Stimulated activated naive CD4-positive, alpha-beta T cell (primary cell): ENCODE measurements around the gene JMJD6.
A peak's percentile ranks its signal among the peaks of the same experiment; 100 is the strongest.
"Not testable (repeated sequence)": the region's sequence is repeated elsewhere in the genome, so short reads cannot be mapped to it uniquely, and the experiment has no call there.

ENCODE experiments used
- DNase-seq, 6 experiments: peaks; one replicate each; lab custom pipeline; 2025; lab: John Stamatoyannopoulos, UW

JMJD6 gene

DNA sequence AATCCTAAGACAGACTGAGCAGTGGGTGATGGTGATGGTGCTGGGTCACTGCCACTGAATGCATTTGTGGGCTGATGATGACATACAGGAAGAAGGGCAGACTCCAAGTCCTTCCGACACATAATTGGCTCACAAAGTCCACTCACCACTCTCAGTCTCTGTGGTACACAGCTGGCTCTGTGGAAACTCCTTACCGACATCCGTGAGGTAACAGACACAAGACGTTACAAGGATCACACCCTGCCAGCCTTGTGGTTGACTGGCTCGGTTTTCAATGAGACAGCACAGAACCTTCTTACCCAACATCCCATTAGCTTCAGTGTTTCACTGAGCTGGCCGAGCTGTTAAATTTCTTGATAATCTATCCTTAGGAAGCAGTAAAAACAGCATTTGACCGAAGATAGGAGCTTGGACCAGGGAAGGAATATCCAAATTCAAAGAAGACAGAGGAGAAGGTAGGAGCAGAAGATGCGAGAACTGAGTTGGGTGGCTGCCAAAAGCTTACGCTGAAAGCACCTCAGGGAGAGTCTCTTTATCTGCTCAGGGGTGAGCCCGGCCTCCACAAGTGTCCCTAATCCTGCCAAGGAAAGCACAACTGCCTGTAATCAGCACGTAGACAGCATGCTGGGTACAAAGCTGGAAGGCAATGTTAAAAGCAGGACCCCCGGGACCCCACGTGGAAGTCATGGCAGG, 10.1 kb downstream of the JMJD6 start:
- peak in 2 of 6 experiments; percentile 22 to 32 for DNase-seq

DNA sequence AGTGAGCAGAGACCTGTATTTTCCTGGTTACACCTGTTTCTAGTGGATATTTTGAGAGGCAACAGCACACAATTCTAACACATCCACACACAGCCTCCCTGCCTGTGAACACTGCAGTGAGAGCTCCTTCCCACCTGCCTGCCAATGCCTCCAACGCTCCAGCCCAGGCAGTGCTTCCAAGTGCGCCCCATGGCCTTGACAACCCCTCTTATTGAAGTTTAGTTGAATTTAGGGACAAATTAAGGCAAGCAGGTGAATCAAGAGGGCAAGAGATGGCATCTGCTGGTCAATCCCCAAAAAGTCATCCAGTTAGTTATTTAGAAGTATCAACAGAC, 10.9 kb downstream of the JMJD6 start:
- no peak for DNase-seq

DNA sequence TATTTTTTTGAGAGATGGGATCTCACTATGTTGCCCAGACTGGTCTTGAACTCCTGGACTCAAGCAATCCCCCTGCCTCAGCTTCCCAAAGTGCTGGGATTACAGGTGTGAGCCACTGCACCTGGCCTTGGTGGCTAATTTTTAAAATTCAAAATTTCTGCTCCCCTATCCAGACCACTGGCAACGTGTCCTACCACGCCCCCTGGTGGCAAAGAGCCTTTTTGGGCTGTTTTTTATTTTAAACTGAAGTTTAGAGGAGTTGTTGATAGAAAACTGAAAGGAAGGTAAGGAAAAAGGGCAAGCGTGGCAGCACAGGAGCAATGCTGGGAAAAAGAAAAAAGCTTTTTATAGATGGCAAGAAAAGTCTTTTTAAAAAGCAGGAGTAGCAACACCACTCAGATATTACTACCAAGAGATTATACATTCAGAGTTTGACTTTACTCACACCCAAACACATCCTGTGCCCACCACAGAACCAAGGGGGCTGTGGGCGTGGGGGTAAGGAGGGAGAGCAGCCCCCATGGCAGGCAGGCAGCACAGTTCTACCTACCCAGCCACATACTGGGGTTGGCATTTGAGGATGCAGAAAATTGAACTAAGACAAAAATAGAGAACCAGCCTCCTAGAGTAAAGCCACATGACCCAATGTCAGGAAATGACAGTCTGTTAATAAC, 11.4 kb downstream of the JMJD6 start:
- DNase-seq: peak; percentile 29 to 78 (median 66)

DNA sequence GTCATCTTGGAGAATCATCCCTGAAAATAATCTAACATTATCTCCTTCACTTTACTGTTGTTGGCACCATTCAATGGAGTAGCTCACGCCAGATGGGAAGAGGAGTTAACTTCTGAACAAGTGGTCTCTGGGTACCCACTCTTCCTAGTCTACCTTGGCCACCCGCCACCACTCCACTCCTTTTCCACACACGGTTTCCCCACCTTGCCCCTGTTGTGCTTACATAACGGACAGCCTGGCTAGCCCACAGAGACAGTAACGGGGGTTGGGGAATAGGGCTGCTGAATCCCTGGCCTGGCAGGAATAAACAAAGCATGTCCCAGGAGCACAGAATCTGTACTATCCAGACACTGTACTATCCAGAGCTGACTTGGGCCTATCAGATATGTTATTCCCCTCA, 12.1 kb downstream of the JMJD6 start:
- DNase-seq: no peak

DNA sequence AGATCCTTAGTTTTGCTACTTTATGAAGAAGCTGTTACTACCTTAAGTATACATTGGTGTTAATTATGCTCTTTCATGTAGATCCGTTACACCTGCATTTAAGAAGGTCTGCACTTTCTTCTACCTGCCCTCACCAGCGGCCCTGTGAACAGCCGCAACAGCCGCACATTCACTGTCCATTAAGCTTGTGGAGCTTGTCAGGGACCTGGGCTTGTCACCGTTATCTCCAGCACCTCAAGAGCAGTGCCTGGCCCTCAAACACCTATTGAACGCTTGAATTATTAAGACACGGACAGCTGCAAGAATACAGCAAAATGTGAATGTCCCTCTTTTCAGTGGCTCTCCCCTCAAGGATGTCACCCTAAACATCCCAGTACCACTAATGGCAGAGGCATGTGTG, 12.6 kb downstream of the JMJD6 start:
- DNase-seq: no peak

DNA sequence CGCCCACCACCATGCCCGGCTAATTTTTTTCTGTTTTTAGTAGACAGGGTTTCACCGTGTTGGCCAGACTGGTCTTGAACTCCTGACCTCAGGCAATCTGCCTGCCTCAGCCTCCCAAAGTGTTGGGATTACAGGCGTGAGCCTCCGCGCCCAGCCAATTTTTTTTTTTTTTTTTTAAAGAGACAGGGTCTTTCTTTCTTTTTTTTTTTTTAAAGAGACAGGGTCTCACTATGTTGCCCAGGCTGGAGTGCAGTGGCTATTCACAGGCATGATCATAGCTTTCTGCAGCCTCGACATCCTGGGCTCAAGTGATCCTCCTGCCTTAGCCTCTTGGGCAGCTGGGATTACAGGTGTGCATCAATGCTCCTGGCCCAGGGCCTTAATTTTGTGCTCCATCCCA, 14.1 kb downstream of the JMJD6 start:
- DNase-seq: not testable (repeated sequence)

DNA sequence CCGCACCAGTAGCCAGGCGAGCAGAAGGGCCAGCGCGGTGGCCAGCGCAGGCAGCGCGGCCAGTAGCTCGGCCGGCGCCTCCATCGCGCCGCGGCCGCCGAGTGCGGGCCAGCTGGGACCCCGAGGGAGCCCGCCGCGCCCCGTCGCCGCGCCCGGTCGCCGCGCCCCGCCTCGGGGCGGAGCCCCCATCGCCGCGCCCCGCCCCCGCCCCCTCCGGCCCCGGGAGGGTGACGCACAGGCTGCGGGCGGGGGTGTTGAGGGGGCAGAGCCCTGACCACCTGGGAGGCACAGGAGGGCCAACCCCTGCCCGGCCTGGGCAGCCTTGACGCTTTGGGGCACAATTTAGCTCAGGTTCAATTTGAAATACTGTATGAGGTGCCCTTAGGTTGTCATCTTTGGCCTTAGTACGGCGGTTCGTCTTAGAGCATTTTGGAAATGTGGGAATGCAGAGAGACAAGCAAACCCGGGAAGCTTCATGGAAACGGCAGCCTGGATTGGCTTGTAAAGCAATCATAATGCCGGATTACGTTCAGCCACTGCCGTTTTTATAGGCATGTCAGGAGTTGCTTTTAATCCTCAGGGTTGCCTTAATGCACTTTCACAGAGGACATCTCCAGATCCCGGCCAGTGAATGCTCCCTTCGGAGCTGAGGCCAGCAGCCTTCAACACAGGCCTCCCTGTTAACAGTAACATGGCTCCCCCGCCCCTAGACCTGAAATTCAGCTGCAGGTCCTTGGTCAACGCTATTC, 15.4 kb downstream of the JMJD6 start, which contains the start of gene MXRA7:
Gene MXRA7 (minus strand): TSS at position 103 of the 749 bp plus-strand sequence. CDS start 19 bp downstream, at position 84.
- peak in 5 of 6 experiments; percentile 11 to 48 (median 31) for DNase-seq

DNA sequence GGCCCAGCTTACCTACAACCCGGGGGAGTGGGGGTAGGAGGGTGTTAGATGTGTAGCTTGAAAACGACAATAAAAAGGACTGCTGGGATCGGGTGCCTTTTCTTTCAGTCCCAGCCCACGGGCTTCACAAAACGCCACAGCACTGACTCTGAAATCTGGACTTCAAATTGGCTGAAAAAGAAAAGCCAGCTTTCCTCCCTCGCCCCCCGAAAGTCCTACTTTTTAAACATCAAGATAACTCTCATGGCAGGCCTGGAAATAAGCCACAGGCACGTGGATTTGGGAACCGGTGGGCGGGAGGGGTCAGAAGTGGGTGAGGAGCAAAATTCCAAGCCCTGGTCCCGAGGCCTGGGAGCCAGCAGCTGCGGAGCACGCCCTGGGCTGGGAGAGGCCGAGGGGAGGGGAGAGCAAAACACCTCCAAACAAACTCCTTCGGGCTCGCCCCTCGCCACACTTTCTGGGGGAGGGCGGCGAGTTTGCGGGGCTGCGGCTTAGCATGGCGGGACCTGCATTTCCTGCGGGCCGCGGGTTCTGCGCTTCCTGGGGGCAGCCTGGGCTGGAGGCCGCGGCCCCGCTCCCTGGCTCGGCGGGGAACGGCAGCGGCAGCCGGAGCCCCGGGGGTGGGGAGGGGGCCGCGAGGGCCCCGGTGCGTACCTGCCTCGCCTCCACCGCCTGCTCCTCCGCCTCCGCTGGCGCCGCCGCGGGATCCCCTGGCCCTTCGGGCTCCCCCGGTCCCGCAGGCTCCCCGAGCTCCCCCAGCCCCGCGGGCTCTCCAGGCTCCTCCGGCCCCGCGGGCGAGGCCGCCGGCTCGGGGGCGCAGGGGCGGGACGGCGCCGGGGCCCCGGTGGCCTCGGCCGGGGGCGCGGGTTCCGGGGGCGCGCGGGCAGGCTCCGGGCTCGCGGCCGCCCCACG, 16.2 kb downstream of the JMJD6 start:
- not testable (repeated sequence) for DNase-seq

DNA sequence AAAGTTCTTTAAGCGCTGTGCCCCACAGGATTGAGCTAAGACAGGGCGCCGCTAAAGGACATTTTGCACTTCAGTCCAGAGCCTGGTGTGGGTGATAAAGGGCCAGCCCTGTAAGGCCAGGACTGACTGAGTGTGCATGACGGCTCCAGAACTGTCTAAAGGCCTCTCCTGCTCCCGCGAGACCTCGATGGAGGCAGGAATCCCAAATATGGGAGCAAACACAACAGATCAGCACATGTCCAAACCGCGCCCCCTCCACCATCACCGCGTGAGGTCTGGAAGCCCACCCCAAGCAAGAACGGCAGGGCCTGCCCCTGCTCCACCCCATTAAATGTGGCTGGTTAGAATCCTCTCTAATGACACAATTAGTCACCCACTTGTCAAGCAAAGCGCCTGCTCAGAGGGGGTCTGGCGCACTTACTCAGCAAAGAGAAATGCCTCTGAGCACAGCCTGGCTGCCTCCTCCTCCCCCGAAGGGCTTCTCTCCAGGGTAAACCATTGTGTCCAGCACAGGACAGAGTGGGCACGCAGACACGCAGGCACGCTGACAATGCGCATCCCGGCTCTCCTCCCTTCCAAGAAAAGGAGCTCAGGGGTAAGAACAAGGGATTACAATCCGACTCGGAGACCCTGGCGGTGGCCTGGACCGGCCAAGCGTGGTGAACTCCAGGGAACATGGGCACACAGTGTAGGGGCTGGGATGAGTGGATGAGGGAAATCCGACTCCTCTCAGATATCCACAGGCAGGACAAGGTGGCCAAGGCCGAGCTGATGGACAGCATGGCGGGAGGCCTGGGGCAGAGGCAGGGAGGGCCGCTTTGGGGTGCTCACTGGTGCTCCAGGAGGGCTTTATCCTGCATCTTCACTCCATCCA, 17.1 kb downstream of the JMJD6 start:
- DNase-seq: no peak

DNA sequence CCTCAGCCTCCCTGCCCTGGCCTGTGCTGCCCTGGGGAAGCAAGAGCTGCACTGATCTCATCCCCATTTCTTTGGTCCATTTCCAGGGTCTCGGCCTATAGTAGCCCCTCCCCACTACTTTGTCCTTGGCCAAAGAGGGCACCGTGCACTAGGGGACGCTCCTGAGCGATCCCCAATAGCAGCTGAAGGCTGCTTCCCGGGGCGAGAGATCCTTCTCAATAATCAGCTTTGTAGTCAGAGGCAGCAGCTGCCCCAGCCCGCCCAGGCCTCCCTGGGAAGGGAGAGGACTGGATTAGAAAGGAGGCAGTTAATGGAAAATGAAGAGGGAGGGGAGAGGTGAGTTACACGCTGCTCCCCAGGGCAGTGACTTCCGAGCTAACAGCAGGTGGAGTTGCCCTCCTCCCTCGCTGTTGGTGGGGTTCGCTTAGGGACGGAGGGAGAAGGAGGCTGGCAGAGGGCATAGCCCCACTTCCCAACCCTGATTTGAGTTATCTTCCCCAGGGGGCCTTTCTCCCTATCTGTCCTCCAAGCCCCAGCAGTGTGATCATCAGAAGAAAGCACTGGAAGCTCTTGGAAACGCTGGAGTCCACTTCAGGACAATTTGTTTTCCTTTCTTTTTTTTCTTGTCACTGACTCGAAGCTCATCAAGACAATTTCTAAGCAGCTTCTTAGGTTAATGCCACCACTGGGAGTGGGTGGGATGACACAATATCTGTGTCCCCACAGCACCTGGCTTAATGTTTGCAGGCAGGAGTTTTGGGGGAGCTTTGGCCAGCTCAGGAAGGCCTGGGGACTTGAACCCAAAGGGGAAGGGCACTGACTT, 18.2 kb downstream of the JMJD6 start:
- no peak for DNase-seq

DNA sequence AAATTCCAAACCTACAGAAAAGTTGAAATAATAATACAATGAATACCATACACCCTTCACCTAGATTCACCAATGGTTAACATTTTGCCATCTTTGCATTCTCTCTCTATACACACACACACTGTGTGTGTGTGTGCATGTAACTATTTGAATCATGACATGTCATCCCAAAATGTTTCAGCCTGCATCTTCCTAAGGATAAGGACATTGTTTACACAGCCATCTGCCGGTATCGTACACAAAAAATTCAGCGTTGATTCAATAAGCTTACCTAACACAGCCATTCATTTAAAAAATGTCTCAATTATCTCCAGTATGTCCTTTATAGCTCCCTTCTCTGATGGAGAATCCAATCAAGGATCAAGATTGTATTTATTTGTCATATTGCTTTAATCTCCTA, 19.6 kb downstream of the JMJD6 start:
- no peak for DNase-seq

DNA sequence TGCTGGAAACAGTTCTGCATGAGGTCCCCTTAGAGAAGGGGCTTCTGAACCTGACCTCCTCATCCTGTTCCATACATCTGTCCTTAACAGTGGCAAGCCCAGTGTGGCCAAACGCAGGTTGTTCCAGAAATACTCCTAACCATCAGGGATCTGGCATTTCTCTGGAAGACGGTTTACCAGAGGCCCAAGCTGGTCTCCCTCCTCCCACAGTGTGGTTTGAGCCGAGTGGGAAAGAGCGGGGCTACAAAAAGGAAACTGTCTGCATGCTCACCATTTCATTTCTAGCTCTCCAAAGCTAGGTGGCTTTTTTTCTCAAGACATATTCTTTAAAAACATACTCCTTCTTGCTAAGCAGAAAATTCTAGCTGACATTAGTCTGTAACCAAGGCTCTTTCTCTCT, 21.6 kb downstream of the JMJD6 start:
- DNase-seq: no peak

DNA sequence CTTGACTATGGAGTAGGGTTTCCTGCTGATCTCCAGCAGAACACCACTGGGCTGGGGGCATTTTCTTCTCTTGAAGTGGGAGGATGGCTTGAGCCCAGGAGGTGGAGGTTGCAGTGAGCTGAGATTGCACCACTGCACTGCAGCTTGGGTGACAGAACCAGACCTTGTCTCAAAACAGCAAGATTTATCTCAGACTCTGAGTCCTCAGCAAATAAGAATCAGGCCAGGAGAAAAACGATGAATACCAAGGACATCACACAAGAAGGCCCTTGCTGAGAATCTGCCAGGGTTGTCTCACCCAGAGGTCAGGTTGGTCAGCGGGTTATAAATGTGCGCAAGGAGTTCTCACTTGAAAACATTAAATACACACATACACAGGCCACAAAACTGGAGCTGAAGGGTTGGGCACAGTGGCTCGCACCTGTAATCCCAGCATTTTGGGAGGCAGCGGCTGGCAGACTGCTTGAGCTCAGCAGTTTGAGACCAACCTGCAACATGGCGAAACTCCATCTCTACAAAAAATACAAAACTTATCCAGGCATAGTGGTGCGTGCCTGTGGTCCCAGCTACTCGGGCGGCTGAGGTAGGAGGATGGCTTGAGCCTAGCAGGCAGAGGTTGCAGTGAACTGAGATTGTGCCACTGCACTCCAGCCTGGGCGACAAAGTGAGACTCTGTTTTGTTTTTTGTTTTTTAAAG, 23.3 kb downstream of the JMJD6 start:
- no peak for DNase-seq

DNA sequence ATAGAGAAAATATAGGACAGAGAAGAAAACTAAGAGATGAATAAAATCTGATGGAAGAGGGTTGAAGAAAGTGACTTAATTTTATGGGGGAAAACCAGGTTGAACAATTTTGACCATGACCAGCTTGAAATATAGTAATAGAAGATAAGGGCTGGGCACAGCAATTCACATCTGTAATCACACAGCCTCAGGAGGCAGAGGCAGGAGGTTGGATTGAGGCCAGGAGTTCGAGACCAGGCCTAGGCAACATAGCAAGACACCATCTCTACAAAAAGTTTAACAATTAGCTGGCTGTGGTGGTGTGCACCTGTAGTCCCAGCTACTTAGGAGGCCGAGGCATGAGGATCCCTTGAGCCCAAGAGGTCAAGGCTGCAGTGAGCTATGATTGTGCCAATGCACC, 24.3 kb downstream of the JMJD6 start:
- DNase-seq: no peak

DNA sequence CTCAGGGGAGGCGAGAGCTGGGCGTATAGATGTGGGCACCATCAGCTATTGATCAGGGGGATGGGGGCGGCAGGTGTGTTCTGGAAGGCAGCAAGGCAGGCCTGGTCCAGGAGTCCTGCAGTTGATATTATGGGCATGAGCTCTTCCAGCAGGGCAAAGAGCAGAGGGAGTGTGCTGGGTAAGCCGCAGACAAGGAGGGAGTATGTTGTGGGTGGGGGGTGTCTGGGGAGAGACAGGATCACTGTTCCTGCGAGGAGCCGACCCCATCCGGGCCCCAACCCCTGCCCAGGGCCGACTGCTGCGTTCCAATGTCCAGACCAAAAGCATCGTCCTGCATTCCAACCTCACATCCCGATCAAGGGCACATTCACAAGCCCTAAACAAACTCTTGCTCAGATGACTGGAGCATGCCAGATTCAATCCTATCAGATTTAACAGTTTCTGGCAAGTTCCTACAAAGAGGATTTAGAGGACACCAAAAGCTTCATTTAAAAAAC, 24.9 kb downstream of the JMJD6 start:
- no peak for DNase-seq

DNA sequence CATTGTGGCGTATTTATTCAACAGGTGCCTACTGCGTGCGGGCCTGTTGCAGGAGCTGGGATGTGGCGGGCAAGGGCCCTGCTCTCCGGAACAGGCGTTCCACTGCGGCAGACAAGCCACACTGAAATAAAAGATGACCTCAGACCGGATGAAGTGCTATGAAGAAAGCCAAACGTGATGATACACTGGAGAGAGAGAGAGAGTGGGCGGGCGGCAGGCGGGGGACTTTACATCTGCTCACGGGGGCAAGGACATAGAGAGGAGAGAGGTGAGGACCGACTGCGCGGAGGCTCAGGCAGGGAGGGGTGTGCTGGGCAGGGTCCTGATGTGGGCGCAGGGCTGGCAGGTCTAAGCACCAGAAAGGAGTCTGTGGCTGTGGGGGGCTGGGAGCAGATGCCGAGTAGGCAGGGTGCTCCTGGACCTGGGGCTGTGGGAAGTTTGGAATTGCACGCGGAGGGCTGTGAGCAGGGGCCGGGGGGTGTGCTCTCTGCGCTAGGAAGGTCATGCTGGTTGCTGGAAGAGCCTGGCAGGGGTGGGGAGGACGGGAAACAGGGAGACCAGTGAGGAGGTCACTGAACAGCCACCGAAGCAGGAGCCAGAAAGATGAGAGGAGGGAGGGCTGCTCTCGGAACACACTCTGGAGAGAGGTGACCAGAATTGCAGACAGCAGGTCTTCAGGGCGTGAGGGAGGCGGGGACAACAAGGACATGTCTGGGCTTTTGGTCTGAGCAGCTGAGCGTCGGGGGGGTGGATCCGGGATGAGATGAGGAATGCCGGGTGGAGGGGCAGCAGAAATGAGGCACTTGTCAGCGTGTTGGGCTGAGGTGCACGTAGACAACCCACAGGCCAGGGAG, 25.6 kb downstream of the JMJD6 start:
- DNase-seq: no peak

DNA sequence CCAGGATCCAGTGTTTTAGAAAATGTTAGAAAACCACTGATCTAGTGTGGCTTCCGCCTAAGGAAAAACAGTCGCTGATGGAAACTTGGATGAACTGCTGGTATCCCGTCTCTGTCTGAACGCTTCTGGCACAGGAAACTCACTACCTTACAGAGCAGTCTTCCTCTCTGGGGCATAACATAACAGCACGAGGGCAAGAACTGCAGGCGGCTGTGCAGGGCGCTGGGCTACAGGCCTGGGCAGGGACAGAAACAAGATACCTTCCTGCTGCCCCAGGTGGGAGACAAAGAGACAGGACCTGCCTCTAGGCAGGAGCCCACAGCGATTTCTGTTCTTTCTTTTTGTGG, 26.2 kb downstream of the JMJD6 start:
- DNase-seq: no peak

DNA sequence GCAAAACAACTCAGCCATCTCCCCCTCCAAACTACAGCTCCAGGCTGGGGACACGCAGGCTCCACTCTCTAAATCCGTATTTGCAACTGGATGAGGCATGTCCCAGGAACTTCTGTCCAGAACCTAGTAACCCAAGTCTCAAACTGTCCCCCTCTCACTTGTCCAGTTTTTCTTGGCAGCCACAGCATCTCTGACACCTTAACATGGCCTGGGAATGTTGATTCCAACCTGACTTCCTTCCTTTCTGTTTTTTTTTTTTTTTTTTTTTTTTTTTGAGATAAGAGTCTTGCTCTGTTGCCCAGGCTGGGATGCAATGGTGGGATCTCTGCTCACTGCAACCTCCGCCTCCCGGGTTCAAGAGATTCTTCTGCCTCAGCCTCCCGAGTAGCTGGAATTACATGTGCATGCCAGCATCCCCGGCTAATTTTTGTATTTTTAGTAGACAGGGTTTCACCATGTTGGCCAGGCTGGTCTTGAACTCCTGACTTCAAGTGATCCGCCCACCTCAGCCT, 27.9 kb downstream of the JMJD6 start:
- DNase-seq: not testable (repeated sequence)
